Measurements from ENCODE around the gene GNG3.

Gene GNG3

GRCh38 chr11:62705880-62706849 is 1.3 kb upstream of the GNG3 start:
- peak overlapping the region; percentile 77 for H3K4me3 ChIP-seq (ENCODE audit: low read length)
- no peak for TF ChIP-seq CTCF (IDR thresholded peaks at IDR 0.05; ENCODE audit: insufficient read depth, low read depth, low read length, missing control alignments)
- peak; percentile 95 for DNase-seq (ENCODE audit: low read depth)

- no peak for DNase-seq (ENCODE audit: low read depth)
- TF ChIP-seq CTCF (IDR thresholded peaks at IDR 0.05; ENCODE audit: insufficient read depth, low read depth, low read length, missing control alignments) = no peak
- no peak overlapping the region for H3K4me3 ChIP-seq (ENCODE audit: low read length)
Observed at GRCh38 chr11:62706850-62707247, 627 bp upstream of the GNG3 start.

- H3K4me3 ChIP-seq (ENCODE audit: low read length) = peak overlapping the region; percentile 72
- DNase-seq (ENCODE audit: low read depth) = no peak
- TF ChIP-seq CTCF (IDR thresholded peaks at IDR 0.05; ENCODE audit: insufficient read depth, low read depth, low read length, missing control alignments) = no peak
Observed at GRCh38 chr11:62708392-62708791, 916 bp downstream of the GNG3 start.

- peak overlapping the region; percentile 72 for H3K4me3 ChIP-seq (ENCODE audit: low read length)
- TF ChIP-seq CTCF (IDR thresholded peaks at IDR 0.05; ENCODE audit: insufficient read depth, low read depth, low read length, missing control alignments) = no peak
- DNase-seq (ENCODE audit: low read depth) = peak; percentile 48
Observed at GRCh38 chr11:62708793-62709192, 1.3 kb downstream of the GNG3 start.

- DNase-seq (ENCODE audit: low read depth) = peak; percentile 98
- H3K4me3 ChIP-seq (ENCODE audit: low read length) = peak overlapping the region; percentile 72
- TF ChIP-seq CTCF (IDR thresholded peaks at IDR 0.05; ENCODE audit: insufficient read depth, low read depth, low read length, missing control alignments) = peak; percentile 7
Observed at GRCh38 chr11:62709247-62710000, 1.9 kb downstream of the GNG3 start.

- DNase-seq (ENCODE audit: low read depth) = no peak
- peak overlapping the region; percentile 72 for H3K4me3 ChIP-seq (ENCODE audit: low read length)
- TF ChIP-seq CTCF (IDR thresholded peaks at IDR 0.05; ENCODE audit: insufficient read depth, low read depth, low read length, missing control alignments) = no peak
Observed at GRCh38 chr11:62710001-62710345, 2.5 kb downstream of the GNG3 start.

Data from epithelial cell of esophagus (primary cell).